Hepatocyte (in vitro differentiated cells): ENCODE results near the gene C5orf34.

Experiments
- CTCF ChIP-seq: fragments of 200-600 bp; sonication (generic); IDR thresholded peaks from 2 replicates; pipeline ENCODE4 v1.5.1; 2016; ENCODE audit warnings: antibody characterized with exemption, mild to moderate bottlenecking; ENCODE audit not compliant: poor library complexity
- EZH2 ChIP-seq: fragments of 200-600 bp; sonication (generic); IDR thresholded peaks from 2 replicates; pipeline ENCODE4 v1.6.1; 2016; ENCODE audit warnings: antibody characterized with exemption, mild to moderate bottlenecking, borderline replicate concordance
- EZH2phosphoT487 ChIP-seq: fragments of 200-600 bp; sonication (generic); IDR thresholded peaks from one replicate; pipeline ENCODE4 v1.6.1; 2018; ENCODE audit warnings: antibody characterized with exemption, mild to moderate bottlenecking, low read depth, moderate library complexity; ENCODE audit not compliant: unreplicated experiment, severe bottlenecking

GRCh38 chr5:43491326-43491725 is 23.6 kb downstream of the C5orf34 start:
- no peak for TF ChIP-seq EZH2
- no peak for TF ChIP-seq CTCF
- TF ChIP-seq EZH2phosphoT487, result no peak
